Skeletal muscle cell (primary cell): Measurements from ENCODE around the gene PSAP.

Experiments used
- DNase-seq: peaks from one replicate; pipeline ENCODE4 v3.0.0-alpha.2; 2010; ENCODE audit warnings: low read depth
- H3K4me3 ChIP-seq: 2 replicates; pipeline ENCODE4 v1.5.1; 2011; ENCODE audit warnings: low read depth, mild to moderate bottlenecking, control low read depth, low read length, moderate library complexity

Gene PSAP

GRCh38 chr10:71799608-71800453, 51.2 kb downstream of the PSAP start:
- H3K4me3 ChIP-seq: no peak overlapping the region
- no peak for DNase-seq

- no peak for DNase-seq
- no peak overlapping the region for H3K4me3 ChIP-seq
These were observed 51.9 kb downstream of the PSAP start for GRCh38 chr10:71799112-71799511.

- no peak for DNase-seq
- no peak overlapping the region for H3K4me3 ChIP-seq
These were observed 52.8 kb downstream of the PSAP start for GRCh38 chr10:71798308-71798624.

GRCh38 chr10:71797533-71798307, 53.3 kb downstream of the PSAP start:
- no peak overlapping the region for H3K4me3 ChIP-seq
- DNase-seq: no peak

- H3K4me3 ChIP-seq: no peak overlapping the region
- no peak for DNase-seq
These were observed 54.2 kb downstream of the PSAP start for GRCh38 chr10:71796749-71797405.

GRCh38 chr10:71795248-71795647, 55.8 kb downstream of the PSAP start:
- no peak overlapping the region for H3K4me3 ChIP-seq
- DNase-seq: no peak

GRCh38 chr10:71790749-71791440, 60.2 kb downstream of the PSAP start:
- DNase-seq: no peak

GRCh38 chr10:71789871-71790270, 61.2 kb downstream of the PSAP start:
- DNase-seq: no peak
- no peak overlapping the region for H3K4me3 ChIP-seq

More at GRCh38 chr10:71790749-71791440, 60.2 kb downstream of the PSAP start:
- no peak overlapping the region for H3K4me3 ChIP-seq

- no peak overlapping the region for H3K4me3 ChIP-seq
- DNase-seq: no peak
These were observed 62.1 kb downstream of the PSAP start for GRCh38 chr10:71788954-71789353.

- no peak overlapping the region for H3K4me3 ChIP-seq
- DNase-seq: no peak
These were observed 66.3 kb downstream of the PSAP start for GRCh38 chr10:71784679-71785272.

GRCh38 chr10:71783917-71784678, 67.0 kb downstream of the PSAP start:
- no peak overlapping the region for H3K4me3 ChIP-seq
- DNase-seq: no peak

GRCh38 chr10:71782917-71783490, 68.0 kb downstream of the PSAP start:
- DNase-seq: no peak
- no peak overlapping the region for H3K4me3 ChIP-seq

GRCh38 chr10:71782221-71782916, 68.7 kb downstream of the PSAP start:
- no peak overlapping the region for H3K4me3 ChIP-seq
- DNase-seq: no peak

- H3K4me3 ChIP-seq: no peak overlapping the region
- no peak for DNase-seq
These were observed 70.3 kb downstream of the PSAP start for GRCh38 chr10:71780719-71781118.

GRCh38 chr10:71780156-71780555, 70.9 kb downstream of the PSAP start:
- no peak for DNase-seq

GRCh38 chr10:71779641-71780040, 71.4 kb downstream of the PSAP start:
- DNase-seq: no peak

More at GRCh38 chr10:71780156-71780555, 70.9 kb downstream of the PSAP start:
- no peak overlapping the region for H3K4me3 ChIP-seq

GRCh38 chr10:71778071-71778825, 72.8 kb downstream of the PSAP start:
- DNase-seq: no peak
- H3K4me3 ChIP-seq: no peak overlapping the region

More at GRCh38 chr10:71779641-71780040, 71.4 kb downstream of the PSAP start:
- H3K4me3 ChIP-seq: no peak overlapping the region
